GM18505 (cell line): Measurements from ENCODE around the gene BRSK2.
"Not testable (repeated sequence)": the region's sequence is repeated elsewhere in the genome, so short reads cannot be mapped to it uniquely, and the experiment has no call there.

Source experiments
- ATAC-seq: cut with Tn5 transposase; IDR thresholded peaks from one replicate; pipeline ENCODE4 v1.9.1; 2021; ENCODE audit not compliant: unreplicated experiment
- POLR2A ChIP-seq: IDR thresholded peaks from 4 replicates; pipeline ENCODE4 v1.6.1; 2011; ENCODE audit warnings: borderline replicate concordance; ENCODE audit not compliant: insufficient read depth, insufficient read length; ENCODE audit errors: extremely low read depth

BRSK2 gene

DNA sequence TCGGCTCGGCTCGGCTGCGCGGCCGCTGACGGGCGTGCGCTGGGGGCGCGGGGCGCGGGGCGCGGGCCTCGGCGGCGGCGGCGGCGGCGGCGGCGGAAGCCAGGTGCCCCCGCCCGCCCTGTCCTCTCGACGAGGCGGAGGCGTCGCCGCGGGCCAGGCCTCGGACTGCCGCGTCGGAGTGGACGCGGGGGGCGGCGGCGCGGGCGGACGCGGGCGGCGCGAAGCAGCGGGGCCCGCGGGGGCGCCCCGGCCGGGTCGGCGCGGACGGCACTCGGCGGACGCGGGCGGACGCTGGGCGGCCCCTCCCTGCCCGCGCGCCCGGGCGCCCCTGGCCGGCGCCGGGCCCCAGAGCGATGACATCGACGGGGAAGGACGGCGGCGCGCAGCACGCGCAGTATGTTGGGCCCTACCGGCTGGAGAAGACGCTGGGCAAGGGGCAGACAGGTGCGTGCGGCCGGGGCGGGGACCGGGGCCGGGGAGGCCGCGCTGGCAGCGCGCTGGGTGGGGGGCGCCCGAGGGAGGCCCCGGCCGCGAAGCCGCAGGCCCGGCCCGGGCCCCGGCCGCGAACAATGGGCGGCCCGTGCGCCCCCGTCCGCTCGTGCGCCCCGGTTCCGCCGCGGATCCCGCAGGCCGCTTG lies at the start of gene BRSK2:
BRSK2 (plus strand) TSS at position 3 of the 637 bp plus-strand sequence; CDS start at position 354, 351 bp downstream.
- no peak for ATAC-seq
- TF ChIP-seq POLR2A: no peak

DNA sequence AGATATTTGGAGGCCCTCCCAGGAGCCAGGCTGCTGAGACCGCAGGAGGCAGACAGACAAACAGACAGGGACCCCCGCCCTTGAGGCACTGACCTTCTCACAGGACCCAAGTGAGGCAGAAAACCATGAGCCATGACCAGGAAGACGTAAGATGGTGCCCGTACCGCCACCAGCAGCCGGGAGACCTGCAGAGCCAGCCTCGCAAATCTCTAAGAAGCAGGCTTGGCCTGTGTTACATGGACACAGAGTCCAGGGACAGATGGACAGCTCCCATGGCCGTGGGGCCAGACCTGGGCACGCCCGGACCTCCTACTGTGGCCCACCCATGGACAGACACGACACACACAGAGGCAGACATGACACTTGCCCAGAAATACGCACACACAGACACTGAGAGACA lies 49.6 kb upstream of the BRSK2 start:
- ATAC-seq: no peak
- TF ChIP-seq POLR2A: no peak

DNA sequence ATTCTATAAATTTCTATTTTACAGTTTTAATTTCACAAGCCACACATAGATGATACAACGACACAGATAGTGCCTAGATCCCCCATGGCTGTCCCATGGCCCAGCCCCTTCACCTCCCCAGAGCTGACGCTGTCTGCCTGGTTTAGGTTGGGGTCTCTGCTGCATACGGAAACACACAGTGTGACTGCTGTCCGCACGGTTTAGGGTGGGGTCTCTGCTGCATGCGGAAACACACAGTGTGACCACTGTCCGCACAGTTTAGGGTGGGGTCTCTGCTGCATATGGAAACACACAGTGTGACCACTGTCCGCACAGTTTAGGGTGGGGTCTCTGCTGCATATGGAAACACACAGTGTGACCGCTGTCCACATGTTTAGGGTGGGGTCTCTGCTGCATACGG lies 48.5 kb upstream of the BRSK2 start:
- not testable (repeated sequence) for ATAC-seq

DNA sequence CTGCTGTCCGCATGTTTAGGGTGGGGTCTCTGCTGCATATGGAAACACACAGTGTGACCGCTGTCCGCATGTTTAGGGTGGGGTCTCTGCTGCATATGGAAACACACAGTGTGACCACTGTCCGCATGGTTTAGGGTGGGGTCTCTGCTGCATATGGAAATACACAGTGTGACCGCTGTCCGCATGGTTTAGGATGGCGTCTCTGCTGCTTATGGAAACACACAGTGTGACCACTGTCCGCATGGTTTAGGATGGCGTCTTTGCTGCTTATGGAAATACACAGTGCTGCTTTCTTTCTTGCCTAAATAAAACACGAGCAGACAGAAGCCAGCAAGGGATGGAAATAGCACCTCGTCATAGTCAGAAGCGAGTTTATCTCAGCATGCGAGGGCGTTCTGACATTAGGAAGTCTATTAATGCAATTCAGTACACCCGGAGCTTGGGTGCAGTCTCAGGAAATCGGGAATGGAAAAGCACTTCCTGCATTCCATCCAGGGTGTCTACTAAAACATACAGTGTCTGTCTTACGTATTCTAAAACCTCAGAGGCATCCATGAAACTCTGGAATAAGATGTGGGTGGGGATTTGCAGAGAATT lies 47.7 kb upstream of the BRSK2 start:
- TF ChIP-seq POLR2A: no peak
- no peak for ATAC-seq

DNA sequence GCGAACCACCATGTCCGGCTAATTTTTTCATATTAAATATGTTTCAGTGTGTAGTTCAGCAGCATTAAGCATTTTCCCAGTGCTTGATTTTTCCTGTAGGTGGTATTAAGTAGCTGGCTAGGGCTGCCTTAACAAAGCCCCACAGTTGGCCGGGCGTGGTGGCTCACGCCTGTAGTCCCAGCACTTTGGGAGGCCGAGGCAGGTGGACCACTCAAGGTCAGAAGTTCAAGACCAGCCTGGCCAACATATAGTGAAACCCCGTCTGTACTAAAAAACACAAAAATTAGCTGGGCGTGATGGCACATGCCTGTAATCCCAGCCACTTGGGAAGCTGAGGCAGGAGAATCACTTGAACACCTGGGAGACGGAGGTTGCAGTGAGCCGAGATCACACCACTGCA lies 46.8 kb upstream of the BRSK2 start:
- ATAC-seq: no peak
- TF ChIP-seq POLR2A: no peak

DNA sequence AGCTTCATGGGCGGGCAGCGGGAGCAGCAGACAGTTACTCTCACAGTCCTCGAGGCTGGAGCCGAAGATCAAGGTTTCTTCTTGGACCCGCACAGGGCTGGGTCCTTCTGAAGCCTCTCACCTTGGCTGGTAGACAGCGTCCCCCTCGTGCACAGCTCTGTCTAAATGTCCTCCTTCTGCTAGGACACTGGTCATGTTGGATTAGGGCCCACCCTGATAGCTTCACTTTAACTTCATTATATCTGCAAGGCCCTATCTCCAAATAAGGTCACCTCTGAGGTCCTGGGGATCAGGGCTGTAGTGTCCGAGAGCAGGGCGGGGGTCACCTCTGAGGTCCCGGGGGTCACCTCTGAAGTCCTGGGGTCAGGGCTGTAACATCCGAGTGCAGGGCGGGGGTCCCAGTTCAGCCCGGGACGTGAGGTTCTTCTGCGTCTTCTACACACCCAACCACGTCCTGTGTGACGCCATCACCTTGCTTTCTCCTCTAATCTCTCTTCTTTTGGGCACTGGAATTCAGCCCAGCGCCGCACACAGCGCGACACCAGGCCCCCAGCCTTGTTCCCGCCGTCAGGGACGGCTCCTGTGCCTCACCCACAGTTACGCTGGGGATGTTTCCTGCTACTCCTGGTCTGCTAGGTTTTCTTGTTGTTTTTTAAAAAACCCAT lies 46.2 kb upstream of the BRSK2 start:
- ATAC-seq: no peak

DNA sequence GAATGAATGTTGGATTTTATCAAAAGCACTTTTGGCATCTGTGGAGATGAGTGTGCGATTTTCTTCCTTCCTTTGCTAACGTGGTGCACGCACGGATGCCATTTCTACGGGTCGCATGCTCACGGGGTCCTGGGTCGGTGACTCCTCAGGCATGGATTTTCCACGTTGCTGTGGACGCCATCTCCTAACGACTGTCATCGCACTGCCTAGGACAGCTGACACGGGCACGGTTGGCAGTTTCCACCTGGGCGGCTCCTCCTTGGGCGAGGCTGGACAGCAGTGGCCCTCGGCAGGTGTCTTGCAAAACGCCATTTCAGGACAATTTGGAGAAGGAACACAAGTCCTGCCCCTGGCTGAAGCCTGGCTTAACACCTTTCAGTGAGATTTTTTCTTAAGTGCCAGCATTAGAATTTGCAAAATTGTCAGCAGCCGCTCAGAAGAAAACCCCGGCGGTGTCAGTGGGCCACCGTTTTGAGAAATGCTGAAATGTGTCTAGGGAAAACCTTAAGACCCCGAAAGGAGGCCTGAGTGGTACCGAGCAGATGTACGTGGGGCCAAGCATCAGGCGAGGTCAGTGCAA lies 45.6 kb upstream of the BRSK2 start:
- ATAC-seq: no peak
- no peak for TF ChIP-seq POLR2A

More for the DNA sequence above, 46.2 kb upstream of the BRSK2 start:
- TF ChIP-seq POLR2A: no peak

DNA sequence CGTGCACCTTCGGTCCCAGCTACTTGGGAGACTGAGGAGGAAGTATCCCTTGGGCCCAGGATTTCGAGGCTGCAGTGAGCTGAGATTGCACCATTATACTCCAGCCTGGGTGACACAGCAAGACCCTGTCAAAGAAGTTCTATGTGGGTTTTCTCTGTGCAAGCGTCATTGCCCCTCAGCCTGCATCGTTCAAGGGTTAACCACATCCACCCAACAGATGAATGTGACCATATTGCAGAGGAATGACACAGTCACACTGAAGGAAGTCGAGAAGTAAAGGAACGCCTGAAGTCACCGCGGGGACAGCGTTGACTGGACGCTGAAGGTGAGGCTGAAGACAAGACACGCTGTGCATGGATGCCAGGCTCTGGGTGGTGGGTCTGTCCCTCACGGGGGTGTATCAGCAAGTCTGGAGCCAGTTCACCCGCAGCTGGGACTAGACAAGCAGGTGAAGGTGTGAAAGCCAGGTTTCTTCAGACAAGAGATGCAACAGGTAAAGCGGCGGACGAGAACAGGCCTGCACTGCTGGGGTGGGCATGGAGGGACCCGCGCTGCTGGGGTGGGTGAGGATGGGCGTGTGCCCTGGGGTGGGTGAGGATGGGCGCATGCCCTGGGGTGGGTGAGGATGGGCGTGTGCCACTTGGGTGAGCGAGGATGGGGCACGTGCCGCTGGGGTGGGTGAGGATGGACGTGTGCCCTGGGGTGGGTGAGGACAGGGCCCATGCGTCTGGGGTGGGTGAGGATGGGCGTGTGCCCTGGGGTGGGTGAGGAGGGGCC lies 43.8 kb upstream of the BRSK2 start:
- TF ChIP-seq POLR2A: no peak
- ATAC-seq: no peak

DNA sequence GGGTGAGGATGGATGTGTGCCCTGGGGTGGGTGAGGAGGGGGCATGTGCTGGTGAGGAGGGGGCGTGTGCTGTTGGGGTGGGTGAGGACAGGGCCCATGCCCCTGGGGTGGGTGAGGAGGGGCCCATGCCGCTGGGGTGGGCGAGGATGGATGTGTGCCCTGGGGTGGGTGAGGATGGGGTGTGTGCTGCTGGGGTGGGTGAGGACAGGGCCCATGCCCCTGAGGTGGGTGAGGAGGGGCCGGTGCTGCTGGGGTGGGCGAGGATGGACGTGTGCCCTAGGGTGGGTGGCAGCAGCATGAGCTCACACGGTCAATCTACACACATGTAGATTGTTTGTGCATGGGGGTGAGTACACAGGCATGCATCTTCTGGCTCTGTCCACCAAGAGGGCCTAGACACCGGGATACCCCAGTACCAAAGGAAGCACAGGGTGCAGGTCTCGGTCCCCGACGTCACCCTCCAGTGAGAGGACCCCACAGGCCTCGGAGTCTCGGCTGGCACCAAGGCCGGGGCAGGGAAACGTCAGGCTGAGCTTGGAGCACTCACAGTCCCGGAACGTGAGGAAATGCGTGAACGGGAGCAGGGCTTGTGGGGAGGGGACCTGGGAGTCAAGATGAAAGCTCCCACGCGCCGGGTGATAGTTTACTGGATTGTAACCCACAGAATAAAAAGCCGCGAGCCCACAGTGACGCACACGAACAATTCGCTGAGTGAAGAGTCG lies 42.9 kb upstream of the BRSK2 start:
- ATAC-seq: no peak
- TF ChIP-seq POLR2A: no peak

DNA sequence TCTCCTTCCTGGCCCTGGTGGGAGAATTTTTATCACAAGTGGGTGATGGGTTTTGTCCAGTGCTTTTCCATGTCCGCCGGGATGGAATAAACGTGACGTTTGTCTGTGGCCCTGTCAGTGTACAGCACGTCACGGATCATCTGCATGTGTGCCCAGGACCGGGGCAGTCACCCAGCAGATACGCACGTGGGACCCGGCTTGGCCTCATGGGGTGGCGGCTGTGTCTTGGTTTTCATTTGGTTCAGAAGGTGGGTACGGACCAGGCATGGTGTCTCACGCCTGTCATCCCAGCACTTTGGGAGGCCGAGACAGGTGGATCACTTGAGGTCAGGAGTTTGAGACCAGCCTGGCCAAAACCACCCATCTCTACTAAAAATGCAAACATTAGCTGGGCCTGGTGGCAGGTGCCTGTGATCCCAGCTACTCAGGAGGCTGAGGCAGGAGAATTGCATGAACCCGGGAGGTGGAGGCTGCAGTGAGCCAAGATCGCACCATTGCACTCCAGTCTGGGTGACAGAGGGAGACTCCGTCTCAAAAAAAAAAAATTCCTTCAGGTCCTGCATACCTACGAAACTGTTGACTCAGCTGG lies 42.2 kb upstream of the BRSK2 start:
- not testable (repeated sequence) for ATAC-seq

DNA sequence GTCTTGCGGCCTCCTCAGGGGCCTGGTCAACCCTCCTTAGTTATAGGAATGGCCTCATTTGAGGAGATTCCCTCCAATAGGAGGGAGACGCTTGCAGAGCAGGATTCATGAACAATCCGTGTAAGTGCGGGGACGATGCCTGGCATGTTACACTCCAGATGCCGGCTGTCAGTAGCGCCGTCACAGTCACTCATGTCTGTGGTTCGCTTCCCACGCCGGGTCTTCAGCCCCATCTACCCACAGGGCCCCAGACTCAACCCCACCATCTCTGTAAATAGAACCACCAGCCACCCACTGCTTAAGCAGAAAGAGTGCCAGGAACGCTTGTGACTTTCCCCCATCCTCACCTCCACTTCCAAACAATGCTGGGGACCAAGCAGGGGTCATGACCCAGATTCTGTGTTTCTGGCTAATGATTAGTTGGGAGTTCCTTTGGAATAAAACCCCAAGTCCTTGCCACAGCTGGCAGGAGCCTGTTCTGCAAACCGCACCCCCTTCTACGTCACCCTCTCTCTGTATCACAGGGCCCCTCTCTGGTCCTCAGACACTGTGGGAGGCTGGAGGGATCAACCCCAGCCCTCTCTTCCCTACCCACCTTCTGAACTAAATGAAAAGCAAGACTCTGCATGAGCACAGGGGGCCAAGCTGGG lies 41.5 kb upstream of the BRSK2 start:
- TF ChIP-seq POLR2A: no peak
- ATAC-seq: no peak

DNA sequence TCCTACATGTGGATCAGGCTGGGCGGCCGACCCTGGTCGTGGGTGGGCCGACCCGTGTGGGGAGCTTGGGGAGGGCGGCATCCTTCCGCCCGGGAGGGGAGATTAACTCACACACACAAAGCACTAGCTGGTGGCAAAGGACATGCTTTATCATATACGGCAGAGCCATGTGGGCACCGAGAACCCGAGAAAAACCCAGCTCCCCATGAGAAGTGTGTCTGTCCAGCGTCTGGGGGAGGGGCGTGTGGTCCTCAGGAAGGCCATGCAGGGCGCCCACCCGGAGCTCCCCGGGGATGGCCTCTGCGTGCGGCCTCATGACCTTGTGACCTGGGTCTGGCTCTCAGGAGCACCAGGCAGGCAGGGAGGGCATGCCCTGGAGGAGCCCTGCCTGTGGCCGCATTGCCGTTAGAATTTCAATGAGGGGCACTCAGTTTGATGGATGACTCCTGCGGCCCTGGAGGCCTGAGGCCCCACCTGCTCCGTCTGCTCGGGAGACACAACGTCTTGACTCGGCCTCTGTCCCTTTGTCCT lies 40.9 kb upstream of the BRSK2 start:
- ATAC-seq: no peak
- no peak for TF ChIP-seq POLR2A
